GM21723 (cell line): Measurements from ENCODE around the gene SAMD4A.

Source experiments
- ATAC-seq: cut with Tn5 transposase; IDR thresholded peaks from one replicate; pipeline ENCODE4 v1.9.1; 2021; ENCODE audit warnings: mild to moderate bottlenecking, moderate library complexity; ENCODE audit not compliant: unreplicated experiment

Gene SAMD4A

DNA sequence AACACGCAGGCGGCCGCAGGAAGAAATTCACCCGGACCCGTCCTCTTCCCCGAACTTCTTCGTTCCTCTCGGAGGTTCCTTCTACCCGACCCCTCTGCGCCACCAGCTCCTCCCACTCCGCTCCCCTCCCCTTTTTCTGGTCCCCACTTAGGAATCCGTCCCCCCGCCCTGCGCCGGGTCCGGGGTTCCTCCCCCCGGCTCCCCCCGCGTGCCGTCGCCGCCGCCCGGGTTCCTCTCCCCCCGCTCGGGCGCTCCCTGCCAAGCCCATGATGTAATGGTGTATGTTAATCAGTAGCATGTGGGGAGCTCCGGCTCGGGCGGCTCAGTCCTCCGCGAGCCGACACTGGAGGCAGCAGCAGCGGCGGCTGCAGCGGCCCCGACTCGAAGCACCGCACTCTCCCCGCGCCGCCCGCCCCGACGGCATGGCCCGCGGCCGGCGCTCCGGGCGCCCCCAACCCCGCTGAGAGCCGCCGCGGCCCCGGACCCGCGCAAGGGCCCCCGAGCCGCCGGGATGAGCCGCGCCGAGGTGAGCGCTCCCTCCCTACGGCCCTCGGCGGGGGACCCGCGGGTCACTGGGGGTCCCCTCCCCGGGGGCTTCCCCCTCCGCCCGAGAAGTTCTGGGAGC is 1.0 kb upstream of the SAMD4A start:
- ATAC-seq = peak; percentile 50

DNA sequence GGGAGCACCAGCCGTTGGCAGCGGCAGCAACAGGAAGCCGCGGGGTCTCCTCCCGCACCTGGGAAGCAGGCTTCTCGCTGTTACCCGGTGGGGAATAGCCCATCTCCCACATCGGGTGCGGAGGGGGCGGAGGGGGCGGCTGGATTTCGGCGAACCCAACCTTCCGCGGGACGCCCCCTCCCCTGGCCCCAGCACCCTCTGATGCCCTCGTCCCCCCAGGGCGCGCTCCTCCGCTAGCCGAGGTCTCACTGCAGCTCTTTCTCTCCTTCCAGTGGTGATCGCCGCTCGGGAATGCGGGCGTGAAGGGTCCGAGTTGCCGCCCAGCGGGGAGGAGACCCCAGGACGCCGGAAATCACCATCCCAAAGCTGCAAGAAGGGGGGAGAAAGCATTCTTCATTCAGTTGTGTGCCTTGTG is 303 bp downstream of the SAMD4A start:
- ATAC-seq = peak; percentile 1

- ATAC-seq = peak; percentile 19
Observed at GRCh38 chr14:54567639-54568561, 972 bp downstream of the SAMD4A start.

- no peak for ATAC-seq
Observed at GRCh38 chr14:54568821-54569595, 2.1 kb downstream of the SAMD4A start.

- no peak for ATAC-seq
Observed at GRCh38 chr14:54570047-54570446, 3.1 kb downstream of the SAMD4A start.

DNA sequence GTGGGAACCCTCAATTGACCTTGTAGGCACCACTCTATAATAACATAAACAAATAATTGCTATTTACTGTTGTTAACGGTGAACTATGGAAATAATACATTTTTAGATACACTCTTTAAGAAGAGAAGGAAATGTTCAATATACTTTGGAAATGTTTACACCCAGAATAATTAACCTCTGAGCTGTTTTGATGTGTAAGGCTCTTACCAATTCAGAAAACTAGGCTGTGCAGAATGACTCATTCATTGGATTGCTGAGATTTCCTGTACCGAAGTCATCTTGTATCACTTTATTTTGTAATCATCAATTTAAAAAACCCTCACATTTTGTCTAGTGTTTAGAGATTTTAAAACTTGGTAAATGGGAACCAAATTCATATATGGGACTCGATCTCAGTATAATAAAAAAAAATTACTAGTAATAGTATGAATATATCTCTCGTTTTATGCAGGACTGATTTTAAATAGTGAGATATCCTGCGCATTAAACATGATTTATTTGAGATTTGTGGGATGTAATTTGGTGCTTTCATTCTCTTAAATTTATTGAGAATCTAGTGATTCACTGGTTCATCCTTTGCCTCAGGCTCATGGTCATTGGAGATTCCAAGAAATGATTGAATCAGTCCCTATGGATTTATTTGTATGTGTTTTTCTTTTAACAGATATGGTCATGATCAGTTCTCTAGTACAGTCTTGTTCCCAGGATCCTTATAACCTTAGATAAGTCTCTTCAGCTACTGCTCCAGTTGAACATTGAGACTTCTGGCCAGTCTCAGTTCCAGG is 3.9 kb downstream of the SAMD4A start:
- ATAC-seq = no peak

- ATAC-seq = no peak
Observed at GRCh38 chr14:54572316-54572715, 5.4 kb downstream of the SAMD4A start.

- ATAC-seq = no peak
Observed at GRCh38 chr14:54574528-54574927, 7.6 kb downstream of the SAMD4A start.

DNA sequence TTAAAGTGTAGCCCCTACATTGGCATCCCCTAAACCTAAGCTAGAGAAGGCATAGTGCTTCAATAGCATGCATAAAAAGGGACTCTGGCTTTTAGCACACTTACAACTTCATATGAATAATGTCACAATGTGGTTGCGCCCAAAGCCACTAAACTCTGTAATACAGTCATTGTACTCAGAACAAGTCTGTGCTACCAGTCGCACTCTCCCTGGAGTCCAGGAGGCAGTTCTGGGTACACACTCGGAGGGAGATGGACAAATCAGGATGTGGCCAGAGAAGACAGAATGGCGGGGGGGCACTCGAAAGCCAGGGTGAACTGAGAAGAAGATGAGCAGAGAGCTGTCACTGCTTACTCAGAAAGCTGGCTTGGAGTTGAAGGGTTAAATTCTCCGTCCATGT is 10.6 kb downstream of the SAMD4A start:
- ATAC-seq = no peak

- no peak for ATAC-seq
Observed at GRCh38 chr14:54577977-54578376, 11.0 kb downstream of the SAMD4A start.

DNA sequence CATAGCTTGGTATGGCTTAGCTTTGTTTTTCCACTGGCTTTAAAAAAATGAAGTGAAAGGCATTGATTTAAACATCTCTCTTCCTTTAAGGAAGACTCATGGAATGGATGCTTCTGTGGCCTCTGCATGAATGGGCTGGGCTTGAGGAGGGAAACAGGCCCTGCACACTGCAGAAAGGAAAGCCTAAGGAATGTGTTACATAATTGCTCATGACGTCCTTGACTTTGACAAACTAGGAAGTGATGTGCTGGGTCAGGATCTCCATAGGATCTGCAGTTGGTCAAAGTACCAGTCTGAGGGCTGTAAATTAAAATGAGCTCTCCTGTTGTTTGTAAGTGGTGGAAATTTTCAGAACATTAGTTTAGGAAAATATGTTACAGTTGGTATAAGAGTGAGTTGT is 12.7 kb downstream of the SAMD4A start:
- no peak for ATAC-seq

DNA sequence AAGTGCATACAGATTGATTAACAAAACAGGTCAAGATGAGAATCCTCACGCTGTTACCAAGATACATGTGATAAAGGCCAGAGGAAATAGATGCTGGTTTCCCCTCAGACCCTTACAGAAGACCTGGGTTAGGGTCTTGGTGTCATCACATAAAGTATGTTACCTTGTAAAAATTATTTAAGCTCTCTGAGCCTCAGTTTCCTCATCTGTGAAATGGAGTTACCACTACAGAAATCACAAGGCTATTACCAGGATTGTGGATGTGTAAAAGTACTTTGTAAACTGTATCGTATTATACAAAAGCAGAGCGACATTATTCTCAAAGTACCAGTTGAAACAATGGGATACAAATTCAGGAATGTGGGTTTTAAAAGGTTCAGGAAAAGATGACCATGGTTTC is 14.0 kb downstream of the SAMD4A start:
- no peak for ATAC-seq

- ATAC-seq = no peak
Observed at GRCh38 chr14:54582334-54582733, 15.4 kb downstream of the SAMD4A start.

GRCh38 chr14:54584097-54584496 is 17.2 kb downstream of the SAMD4A start:
- ATAC-seq = no peak

GRCh38 chr14:54585214-54585613 is 18.3 kb downstream of the SAMD4A start:
- ATAC-seq = no peak

- no peak for ATAC-seq
Observed at GRCh38 chr14:54589076-54589475, 22.1 kb downstream of the SAMD4A start.

DNA sequence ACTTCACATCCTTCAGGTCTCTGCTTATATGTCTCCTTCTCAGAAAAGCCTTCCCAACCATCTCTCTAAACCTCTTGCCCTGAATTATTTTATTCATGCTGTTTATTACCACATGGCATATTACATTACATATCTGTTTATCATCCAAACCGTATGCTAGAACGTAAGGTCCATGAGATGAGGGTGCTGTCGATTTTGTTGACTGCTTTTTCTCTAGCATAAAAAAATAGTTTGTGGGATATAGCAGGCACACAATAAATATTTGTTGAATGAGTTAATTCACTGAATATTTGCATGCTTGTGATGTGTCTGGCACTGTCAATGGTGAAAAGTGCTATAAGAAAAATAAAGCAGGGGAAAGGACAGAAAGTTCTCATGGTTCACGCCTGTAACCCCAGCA is 22.9 kb downstream of the SAMD4A start:
- no peak for ATAC-seq

DNA sequence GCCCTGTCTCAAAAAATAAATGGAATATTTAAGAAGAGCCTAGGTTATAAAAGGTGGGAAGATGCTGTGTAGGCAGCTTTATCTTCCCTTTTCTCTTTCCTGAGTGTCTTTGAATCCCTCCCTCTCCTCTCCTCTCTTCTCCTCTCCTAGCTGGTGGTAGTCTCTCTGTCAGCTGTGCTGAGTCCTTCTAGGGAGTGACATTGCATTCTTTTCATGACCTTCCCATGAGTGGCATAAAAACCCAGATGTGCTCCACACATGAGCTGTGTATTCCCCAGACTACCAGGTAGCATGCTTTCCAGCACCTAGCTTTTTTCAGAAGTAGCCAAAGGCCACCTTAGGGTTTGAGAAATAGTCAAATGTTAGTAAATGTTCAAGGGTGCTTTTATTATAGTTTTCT is 23.6 kb downstream of the SAMD4A start:
- no peak for ATAC-seq

DNA sequence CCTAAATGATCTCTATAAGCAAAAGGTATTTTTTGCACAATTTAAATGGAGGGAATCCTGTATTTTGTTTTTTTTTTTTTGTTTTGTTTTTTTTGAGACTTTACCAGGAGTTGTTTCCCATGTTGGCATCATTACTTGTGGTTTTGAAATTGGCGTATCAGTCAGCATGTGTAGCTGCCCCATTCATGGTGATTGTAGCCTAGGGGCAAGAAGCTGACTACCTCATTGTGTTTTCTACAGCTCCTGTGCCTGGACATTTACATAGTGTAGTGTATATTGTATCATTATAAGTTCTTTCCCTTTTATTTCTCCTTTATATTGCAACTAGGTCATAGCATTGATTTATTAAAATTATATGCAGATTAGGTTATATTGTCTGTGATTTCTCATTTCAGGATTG is 24.5 kb downstream of the SAMD4A start:
- ATAC-seq = no peak

DNA sequence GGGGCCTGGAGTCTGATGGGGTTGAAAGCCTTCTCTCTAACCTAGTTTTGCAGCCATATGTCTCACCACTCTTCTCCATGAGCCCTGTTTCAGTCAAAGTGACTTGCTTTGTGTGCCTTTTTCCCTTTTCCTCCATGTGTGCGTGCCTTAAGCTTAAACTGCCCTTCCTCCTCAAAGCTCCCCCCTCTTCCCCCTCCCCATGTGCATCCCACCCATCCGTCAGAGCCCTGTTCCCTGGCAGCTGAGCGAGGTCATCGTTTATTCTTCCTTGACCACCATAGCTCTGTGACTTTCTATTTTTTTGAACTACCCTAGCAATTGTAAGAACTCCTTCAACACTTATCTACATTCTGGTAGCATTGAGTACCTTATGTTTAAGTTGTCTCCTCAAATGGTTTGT is 24.9 kb downstream of the SAMD4A start:
- no peak for ATAC-seq

GRCh38 chr14:54593860-54594259 is 26.9 kb downstream of the SAMD4A start:
- ATAC-seq = no peak
